HG03342 (cell line): ENCODE data around the gene TRPM2.
"Not testable (repeated sequence)": the region's sequence is repeated elsewhere in the genome, so short reads cannot be mapped to it uniquely, and the experiment has no call there.

Experiments
- ATAC-seq: cut with Tn5 transposase; IDR thresholded peaks from one replicate; pipeline ENCODE4 v1.9.1; 2021; ENCODE audit warnings: mild to moderate bottlenecking, moderate library complexity; ENCODE audit not compliant: unreplicated experiment

TRPM2 gene

DNA sequence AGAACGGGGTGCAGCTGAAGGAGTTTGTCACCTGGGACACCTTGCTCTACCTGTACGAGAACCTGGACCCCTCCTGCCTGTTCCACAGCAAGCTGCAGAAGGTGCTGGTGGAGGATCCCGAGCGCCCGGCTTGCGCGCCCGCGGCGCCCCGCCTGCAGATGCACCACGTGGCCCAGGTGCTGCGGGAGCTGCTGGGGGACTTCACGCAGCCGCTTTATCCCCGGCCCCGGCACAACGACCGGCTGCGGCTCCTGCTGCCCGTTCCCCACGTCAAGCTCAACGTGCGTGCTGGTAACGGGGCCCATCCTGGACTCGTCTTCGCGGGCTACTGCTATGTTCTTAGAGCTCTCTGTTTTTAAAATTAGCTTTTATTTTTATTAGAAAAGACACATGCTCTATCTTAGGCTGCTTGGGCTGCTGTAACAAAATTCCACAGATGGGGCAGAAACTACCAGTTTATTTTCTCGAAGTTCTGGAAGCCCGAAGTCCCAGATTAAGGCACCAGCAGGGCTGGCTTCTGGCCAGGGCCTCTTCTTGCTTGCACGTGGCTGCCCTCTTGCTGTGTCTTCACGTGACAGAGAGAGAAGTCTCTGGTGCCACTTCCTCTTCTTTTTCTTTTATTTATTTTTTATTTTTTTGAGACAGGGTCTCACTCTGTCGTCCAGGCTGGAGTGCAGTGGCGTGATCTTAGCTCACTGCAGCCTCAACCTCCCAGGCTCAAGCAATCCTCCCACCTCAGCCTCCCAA, 38.1 kb downstream of the TRPM2 start:
- no peak for ATAC-seq

DNA sequence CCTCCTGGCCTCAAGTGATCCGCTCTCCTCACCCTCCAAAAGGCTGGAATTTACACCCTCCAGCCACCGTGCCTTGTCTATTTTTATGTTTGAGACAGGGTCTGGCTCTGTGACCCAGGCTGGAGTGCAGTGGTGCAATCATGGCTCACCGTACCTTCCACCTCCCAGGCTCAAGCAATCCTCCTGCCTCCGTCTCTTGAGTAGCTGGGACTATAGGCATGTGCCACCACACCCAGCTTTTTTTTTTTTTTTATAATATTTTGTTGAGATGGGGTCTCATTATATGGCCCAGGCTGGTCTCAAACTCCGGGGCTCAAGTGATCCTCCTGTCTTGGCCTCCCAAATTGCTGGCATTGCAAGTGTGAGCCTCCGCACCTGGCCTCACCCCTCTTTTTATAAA, 38.8 kb downstream of the TRPM2 start:
- ATAC-seq, result no peak

DNA sequence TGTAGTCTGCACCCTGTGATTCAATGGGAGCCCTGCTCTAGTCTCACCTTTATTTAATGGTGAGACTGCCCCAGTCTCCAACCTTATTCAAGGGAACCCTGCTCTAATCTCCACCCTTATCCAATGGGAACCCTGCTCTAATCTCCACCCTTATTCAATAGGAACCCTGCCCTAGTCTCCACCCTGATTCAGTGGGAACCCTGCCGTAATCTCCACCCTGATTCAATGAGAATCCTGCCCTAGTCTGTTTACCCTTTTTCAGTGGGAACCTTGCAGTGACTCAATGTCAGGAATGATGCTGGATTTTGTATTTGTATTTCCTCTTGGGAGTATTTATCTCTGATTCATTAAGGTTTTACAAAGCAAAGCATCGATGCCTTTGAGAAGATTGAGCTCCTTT, 39.5 kb downstream of the TRPM2 start:
- no peak for ATAC-seq

DNA sequence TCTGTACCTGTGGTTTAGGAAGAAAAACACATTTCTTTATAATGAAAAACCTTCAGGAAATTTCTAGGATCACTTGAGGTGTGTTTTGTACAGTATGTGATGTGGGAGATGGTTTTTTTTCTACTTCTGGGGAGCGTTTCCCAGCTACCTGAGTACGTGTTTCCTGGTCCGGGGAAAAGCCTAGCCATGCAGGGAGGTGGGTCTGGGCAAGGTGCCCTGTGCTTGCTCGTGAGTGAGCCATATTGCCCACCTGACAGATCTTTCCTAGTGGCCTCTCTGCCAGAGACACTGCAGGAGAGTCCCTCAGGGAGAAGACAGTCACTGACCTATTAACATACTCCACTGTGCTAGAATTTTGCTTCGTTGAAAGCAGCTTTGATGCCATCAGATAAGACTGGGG, 41.3 kb downstream of the TRPM2 start:
- ATAC-seq, result no peak

DNA sequence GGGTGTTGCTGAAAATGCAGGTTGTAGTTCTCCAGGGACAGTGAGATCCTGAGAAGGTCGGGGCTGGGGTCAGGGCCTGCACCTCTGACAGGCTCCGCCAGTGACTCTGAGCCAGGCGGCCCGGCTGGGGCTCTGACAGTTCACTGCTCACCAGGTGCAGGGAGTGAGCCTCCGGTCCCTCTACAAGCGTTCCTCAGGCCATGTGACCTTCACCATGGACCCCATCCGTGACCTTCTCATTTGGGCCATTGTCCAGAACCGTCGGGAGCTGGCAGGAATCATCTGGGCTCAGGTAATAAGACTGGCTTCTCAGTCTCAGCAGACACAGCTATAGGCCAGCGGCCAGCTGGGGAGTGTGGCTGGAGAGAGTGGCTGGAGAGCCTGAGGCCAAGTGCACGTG, 41.8 kb downstream of the TRPM2 start:
- ATAC-seq, result no peak

DNA sequence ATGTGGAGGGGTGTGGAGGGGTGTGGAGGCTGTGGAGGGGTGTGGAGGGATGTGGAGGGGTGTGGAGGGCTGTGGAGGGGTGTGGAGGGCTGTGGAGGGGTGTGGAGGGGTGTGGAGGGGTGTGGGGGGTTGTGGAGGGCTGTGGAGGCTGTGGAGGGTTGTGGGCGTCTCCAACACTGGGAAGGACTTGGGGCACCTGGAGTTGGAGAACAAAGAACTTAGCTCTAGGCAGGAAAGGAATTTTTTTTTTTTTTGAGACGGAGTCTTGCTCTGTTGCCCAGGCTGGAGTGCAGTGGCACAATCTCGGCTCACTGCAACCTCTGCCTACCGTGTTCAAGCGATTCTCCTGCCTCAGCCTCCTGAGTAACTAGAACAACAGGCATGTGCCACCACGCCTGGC, 43.4 kb downstream of the TRPM2 start:
- ATAC-seq, result not testable (repeated sequence)

DNA sequence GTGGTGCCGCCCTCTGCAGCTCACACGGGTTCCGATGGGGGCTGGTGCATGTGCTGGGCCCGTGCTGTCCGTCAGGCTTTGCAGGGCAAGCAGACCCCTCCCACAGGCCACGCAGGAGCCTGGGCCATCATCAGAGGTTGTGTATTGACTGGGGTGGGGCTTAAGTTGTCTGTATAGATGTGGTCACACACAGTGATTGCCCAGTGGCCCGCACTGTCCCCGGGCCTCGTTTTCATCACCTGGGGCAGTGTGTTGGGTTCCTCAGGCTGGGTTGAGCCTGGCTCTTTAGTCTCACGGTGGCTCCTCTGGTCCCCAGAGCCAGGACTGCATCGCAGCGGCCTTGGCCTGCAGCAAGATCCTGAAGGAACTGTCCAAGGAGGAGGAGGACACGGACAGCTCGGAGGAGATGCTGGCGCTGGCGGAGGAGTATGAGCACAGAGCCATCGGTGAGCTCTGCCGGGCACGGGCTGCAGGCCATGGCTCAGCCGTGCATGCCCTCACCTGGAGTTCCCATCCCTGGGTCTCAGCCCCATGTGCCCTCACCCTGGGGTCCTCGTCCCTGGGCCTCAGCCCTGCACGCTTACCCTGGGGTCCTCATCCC, 44.1 kb downstream of the TRPM2 start:
- no peak for ATAC-seq

DNA sequence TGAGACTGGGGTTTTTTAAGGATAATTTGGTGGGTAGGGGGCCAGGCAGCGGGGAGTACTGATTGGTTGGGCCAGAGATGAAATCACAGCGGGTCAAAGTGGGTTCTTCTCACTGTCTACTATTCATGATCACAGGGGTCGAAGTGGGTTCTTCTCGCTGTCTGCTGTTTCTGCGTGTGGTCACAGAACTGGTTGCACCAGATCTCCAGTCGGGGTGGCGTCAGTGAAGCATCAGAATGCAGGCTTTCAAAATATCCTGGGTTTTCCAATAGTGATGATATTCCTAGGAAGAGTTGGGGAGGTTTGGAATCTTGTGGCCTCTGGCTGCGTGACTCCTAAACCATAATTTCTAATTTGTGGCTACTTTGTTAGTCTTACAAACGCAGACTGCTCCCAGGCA, 45.1 kb downstream of the TRPM2 start:
- ATAC-seq, result no peak

DNA sequence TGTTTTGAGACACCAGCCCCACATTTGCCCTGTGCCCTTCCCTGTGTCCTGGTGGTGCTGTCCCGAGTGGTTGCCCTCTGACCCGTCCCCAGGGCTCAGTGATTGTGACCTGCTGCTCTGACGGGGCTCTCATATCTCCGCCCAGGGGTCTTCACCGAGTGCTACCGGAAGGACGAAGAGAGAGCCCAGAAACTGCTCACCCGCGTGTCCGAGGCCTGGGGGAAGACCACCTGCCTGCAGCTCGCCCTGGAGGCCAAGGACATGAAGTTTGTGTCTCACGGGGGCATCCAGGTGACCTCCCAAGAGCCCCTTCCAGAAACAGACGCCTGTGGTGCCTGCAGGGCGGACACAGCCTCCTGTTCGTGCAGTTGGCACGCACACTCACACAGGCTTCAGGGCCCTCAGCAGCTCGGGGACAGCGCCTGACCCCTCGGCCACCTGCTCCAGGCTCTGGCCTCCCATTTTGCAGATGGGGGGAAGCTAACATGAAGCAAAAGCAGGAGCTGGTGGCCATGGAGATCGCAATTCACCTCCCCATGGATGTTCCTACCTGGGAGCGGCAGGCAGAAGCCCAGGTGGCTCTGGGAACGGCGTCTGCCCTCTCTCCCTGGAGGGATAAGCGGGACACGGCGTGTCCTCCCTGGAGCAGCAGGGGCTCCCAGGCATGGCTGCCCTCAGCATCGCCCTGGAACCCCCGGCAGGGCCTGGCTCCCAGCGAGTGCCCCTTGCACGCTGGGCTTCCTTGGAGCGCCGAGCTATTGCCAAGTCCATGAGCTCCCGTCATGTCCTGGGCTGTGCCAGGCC, 45.9 kb downstream of the TRPM2 start:
- no peak for ATAC-seq

DNA sequence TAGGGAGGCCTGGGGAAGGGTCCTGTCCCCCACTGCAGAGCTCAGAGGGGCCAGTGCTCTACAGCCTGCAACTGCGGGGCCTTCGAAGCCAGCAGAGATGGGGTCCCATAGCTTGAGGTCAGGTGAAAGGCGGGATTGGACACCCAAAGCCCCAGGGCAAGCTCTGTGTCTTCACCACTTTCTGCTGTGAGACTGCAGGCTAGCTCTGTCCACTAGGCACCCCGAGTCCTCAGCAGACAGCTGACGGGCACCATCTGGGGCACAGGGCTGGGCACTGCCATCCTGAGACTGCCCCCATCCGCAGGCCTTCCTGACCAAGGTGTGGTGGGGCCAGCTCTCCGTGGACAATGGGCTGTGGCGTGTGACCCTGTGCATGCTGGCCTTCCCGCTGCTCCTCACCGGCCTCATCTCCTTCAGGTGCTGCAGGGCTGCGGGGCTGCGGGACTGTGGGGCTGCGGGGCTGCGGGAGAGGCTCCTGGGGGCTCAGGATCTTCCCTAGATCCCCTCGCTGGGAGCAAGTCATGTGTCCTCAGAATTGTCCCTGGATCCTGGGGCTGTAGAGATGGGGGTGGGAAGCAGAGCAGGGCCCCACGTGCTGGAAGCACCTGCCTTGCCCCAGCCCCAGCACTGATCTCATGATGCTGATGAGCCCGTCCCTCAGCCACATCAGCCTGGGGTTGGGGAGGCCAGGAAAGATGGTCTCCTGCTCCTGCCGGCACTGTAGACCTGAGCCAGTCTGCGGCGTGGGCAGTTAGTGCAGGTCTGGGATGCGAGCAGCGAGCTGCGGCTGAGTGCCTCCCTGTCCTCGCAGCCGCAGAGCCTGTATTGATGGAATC, 46.8 kb downstream of the TRPM2 start:
- no peak for ATAC-seq

DNA sequence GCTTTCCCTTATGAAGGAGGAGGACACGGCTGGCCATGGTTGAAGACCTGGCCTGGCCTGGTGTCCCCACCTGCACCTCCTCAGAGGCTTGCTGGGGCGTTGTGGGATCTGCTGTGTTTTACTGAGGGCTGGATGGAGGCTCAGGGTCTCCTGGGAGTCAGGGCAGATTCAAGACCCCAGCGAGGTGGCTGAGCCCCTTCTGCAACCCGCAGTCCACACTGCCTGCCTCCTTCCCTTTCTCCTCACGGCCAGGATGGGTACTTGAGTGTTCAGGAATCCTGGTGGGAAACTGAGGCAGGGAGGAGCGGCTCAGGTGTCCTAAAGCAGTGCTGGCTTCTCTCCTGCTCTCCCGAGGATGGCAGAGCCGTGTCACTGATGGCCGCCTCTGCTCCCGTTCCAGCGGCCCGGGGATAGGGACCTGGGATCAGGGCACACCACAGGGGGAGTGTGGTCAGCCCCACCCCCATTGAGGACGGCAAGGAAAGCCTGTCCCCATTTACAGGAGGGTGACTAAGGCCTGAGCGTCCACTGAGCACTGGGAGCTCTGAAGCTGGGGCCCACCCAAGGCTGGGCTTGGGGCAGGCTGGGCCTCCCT, 47.5 kb downstream of the TRPM2 start:
- no peak for ATAC-seq

DNA sequence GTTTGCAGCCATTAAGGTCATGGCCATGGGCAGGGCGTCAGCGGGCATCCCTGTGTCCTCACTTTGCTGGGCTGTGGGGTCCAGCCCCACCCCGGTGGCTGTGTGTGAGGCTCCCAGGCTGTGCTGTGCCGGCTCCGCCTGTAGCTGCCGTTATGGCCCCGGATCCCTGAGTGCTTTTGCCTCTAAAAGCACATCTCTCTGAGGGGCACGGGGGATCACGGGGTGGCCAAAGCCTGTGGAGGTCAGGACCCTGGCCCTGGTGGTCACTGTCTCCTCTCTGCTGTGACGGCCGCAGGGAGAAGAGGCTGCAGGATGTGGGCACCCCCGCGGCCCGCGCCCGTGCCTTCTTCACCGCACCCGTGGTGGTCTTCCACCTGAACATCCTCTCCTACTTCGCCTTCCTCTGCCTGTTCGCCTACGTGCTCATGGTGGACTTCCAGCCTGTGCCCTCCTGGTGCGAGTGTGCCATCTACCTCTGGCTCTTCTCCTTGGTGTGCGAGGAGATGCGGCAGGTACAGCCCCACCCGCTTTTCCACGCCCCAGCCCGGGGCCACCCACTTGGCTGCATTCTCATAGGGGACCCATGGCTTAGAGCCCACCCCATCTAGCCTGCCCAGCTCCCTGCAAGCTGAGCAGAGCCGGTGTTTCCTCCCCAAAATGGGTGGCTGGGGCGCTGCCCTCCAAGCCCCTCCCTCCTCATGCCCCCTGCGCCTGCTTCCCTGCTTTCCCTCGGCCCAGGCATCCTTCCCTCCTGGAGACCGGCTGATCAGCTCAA, 48.2 kb downstream of the TRPM2 start:
- no peak for ATAC-seq

DNA sequence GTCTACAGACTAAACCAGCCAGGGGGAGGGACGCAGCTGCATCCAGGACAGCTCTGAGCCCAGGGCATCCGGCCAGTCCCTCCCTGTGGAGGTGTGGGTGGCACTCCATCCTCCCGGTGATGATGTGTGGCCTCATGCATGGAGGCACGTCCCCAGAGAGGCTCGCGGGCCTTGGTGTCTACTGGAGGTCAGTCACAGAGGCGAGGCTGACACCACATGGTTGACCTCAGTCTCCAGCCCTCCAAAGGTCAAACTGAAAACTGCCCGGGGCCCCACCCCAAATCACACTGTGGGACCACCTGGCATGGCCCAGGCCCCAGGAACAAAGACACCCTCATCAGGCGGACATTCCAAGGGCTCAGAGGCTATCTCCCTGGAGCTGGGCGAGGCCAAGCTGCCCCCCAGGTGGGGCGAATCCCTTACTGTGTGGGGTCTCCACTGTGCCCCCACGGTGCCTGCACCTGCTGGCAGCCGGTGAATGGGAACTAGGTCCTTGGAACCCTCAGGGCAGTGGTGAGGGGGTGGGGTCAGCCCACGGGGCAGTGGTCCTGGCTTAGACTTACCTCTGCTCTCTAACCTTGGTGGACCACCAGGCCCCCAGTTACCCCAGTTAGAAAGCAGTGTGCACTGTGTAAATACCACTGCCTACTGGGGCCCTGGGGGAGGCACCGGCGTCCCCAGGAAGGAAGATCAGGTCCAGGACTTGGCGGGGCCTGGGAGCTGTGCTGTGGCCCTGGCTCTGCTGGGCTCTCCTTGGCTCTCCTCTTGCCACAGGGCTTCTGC, 49.1 kb downstream of the TRPM2 start:
- ATAC-seq, result no peak

DNA sequence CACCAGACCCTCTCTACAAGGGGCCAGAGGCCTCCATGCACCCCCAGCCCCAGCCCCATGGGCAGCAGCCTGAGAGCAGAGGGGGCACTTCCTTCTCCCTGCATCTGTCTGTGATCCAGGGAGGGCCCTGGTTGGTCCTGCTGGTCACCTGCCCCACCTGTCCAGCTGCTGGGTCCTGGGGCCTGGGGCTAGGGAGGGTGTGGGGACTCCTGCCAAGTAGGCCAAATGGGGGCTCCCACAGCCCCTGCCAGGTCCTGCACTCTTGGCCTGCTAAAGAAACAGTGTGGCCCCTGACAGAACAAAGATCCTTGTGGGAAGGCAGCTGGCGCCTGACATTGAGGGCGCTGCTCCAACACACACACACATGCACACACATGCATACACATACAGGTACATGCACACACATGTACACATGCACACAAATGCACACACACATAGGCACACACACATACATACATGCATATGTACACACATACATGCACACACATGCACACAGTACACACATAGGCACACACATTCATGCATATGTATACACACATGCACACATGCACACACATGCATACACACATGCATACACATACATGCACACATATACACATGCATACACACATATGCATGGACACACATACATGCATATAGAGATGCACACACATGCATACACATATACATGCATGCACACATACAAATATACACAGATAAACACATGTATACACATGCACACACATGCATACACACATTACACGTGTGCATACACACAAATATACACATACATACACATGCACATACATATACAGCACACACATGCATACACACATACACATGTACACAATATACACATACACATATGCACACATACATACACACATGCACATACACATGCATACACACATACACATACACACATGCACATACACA, 49.9 kb downstream of the TRPM2 start:
- no peak for ATAC-seq

DNA sequence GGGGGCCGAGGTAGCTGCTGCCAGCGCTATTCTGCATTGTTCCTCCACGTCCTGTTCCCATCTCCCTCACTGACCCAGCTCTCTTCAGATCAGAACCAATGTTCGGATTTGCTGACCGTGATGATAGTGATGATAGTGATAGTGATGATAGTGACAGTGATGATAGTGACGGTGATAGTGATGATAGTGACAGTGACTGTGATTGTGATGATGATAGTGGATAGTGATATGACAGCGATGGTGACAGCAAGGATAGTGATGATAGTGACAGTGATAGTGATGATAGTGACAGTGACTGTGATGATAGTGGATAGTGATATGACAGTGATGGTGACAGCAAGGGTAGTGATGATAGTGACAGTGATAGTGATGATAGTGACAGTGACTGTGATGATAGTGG, 51.1 kb downstream of the TRPM2 start:
- not testable (repeated sequence) for ATAC-seq

DNA sequence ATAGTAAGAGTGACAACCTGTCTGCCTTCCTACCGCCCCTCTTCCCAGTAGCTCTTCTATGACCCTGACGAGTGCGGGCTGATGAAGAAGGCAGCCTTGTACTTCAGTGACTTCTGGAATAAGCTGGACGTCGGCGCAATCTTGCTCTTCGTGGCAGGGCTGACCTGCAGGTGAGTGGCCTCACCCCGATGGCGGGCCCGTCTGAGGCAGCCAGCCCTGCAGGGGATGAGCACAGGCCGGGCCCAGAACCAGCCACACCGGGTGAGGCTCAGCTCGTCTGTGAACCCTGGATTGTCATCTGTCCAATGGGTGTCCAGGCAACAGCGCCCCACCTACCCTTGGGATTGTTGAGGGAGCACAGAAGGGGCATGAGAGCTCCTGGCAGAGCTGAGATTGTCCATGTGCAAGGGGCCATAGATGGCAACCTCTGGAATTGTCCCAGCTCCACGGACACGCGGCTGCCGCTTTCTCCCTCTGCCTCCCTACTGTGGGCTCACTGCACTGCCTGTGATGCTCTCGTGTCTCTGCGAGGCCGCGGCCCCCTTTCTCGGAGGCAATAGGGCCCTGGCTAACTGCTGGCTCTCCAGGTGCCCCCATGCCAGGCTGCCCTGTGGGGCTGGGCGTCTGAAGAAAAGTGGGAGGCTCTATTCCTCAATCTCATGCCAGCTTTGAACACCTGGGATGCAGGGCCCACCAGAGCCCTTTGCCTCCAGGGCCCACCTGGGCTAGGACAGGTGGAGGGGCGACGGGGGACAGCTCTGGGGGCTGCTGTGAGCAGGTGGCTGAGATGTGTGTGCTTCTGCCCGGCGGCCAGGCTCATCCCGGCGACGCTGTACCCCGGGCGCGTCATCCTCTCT, 51.9 kb downstream of the TRPM2 start:
- ATAC-seq, result no peak
